C4-2B (cell line): ENCODE data around the gene NAV2.

Source experiments
- H3K27ac ChIP-seq: fragments of 450-650 bp; 2 replicates; pipeline ENCODE4 v1.5.1; 2017
- ZFX ChIP-seq: fragments of 450-650 bp; IDR thresholded peaks from 2 replicates; pipeline ENCODE4 v1.6.1; 2017
- TF ChIP-seq, protein P1 (sequence below): fragments of 450-650 bp; conservative IDR thresholded peaks from 2 replicates; pipeline ENCODE4 v1.5.1; 2017; ENCODE audit warnings: mild to moderate bottlenecking

NAV2 gene

DNA sequence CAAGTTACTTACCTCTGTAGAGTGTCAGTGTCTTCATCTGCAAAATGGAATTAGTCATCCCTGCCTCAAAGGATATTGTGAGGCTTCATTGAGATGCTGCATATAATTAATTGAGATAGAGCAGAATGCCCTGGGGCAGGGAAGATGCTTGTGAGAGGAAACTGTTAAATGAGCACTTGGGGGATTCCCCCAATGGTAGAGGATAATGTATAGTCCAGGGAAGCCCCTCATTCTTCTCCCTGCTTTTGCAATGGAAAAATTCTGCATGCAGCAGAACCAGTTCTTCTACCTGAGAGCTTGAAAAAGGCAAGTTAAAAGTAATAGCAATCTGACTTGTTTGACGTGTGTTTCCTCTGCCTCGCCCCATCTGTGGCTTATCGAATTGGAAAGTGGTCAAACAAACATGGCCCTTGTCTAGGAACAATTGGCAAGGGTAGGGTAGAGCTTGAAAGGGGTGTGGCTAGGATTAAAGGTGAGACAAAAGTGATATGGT, 90.9 kb downstream of the NAV2 start:
- peak overlapping the region; percentile 34; the same call in 1 of the 2 replicates for H3K27ac ChIP-seq
- TF ChIP-seq, protein P1, sequence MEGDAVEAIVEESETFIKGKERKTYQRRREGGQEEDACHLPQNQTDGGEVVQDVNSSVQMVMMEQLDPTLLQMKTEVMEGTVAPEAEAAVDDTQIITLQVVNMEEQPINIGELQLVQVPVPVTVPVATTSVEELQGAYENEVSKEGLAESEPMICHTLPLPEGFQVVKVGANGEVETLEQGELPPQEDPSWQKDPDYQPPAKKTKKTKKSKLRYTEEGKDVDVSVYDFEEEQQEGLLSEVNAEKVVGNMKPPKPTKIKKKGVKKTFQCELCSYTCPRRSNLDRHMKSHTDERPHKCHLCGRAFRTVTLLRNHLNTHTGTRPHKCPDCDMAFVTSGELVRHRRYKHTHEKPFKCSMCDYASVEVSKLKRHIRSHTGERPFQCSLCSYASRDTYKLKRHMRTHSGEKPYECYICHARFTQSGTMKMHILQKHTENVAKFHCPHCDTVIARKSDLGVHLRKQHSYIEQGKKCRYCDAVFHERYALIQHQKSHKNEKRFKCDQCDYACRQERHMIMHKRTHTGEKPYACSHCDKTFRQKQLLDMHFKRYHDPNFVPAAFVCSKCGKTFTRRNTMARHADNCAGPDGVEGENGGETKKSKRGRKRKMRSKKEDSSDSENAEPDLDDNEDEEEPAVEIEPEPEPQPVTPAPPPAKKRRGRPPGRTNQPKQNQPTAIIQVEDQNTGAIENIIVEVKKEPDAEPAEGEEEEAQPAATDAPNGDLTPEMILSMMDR: no peak
- no peak for TF ChIP-seq ZFX

DNA sequence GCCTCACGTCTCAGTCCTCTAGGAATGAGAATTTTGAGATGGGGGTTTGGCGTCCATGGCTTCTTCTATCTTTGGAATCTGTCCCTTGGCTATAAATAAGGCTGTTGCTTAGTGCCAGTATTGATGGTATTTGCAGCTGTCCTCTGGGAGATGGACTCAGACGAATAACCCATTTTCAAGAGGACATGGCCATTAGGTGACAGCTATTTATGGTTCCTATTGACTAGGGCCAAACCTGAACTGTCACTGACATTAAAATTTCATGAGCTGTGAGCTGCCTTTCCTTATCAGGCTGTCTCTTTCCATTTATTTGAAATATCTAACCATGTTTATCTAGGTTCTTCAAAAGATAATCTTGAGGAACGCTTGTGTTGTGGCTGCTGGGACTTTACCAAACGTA, 92.7 kb downstream of the NAV2 start:
- no peak overlapping the region for H3K27ac ChIP-seq
- TF ChIP-seq, protein P1: no peak
- TF ChIP-seq ZFX: no peak

- TF ChIP-seq, protein P1: no peak
- TF ChIP-seq ZFX: no peak
Observed at GRCh38 chr11:19805827-19806226, 93.2 kb downstream of the NAV2 start.

DNA sequence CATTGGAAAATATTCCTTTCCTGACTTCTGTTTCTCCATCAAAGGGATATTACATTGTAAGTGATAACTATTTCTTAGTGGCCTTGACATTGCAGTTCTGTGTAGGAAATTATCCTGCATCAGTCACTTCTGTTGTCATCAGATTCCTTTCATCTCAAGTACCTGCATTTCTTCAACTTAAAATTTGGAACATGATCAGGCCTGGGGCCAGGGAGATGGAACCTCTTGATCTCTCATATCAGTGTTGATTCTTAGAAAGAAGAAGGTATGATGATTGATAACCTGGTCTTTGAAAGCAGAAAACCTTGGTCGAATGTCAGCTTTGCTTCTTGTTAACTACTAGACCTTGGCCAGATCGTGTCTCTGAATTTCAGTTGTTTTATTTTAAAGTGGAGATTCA, 93.6 kb downstream of the NAV2 start:
- H3K27ac ChIP-seq: no peak overlapping the region
- TF ChIP-seq, protein P1: no peak
- no peak for TF ChIP-seq ZFX

More at GRCh38 chr11:19805827-19806226, 93.2 kb downstream of the NAV2 start:
- H3K27ac ChIP-seq: no peak overlapping the region

DNA sequence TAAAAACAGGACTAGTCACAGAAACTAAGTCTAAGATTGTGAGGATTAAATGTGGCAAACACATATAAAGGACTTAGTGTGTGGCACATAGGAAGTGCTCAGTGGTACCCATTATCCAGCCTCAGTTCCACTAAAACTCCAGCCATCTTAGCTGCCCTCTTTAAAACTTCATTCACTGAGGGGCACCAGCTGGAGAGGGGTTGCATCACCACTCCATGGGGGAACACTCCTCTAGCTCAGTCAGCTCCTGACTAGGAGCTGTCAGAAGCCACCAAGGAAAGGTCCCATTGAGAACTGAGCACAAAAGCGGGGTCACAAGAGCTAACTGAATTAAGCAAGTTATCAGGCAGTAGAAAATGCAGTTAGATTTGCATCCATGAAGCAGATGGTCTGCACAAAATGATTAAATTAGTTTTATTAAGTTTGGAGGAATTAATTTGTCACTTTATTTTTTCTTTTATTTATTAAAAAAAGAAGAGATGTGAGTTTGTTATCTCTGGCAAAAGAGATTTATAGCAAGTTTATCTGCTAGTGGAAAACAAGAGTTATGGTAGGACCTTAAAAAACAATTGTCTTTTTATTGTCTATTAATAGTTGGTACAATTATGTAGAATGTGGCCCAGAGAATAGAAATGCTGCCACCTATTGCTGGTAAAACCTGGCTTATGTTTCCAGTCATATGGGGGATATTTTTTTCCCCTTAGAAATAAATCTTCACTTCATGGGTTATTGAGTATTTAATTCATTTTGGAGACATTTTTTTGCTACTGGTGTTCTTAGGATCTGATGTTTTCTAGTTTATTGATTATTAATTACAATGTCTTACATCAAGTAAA, 95.7 kb downstream of the NAV2 start:
- TF ChIP-seq ZFX: no peak
- TF ChIP-seq, protein P1: peak; percentile 56
- no peak overlapping the region for H3K27ac ChIP-seq

DNA sequence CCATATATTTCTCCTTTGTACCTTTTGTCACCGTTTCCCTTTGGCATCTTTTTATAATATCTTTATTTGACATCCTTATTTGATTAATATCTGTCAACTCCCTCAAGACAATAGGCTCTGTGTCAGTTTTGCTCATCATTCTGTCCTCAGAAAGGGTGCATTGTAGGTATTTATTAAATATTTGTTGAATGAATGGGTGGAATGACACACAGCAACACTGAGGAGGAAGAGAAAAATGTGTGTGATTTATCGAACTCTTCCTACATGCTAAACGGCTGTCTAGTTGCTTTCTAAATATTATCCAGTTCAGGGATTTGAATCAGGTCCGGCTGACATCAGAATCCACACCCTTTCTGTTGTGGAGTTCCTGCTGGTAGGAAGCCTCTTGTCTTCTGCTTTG, 98.2 kb downstream of the NAV2 start:
- no peak for TF ChIP-seq ZFX
- TF ChIP-seq, protein P1: no peak
- H3K27ac ChIP-seq: no peak overlapping the region

DNA sequence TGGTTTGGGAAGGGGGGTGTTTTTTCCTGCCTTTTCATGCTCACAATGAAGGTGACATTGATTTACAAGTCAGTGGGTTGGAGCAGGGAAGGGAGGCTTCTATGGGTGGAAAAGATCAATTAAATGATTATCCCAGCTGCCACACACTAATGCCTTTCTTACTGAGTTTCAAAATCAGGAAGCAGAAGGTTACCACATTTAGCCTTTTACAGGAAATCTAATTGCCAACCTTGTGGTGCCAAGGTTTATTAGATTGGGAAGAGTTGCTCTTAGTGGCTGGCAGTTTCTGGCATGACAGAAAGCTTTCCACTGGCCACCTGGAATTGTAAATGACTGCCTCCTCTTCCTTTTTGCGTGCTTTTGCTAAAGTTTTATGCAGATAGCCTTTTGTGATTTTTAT, 98.7 kb downstream of the NAV2 start:
- H3K27ac ChIP-seq: no peak overlapping the region
- TF ChIP-seq, protein P1: no peak
- no peak for TF ChIP-seq ZFX
